Measurements from ENCODE around the gene CYP2D6. TPM values are rescaled to one million over a fixed set of nuclear protein-coding genes. Genes with fewer than 3 reads are reported as not detected.
A peak's percentile ranks its signal among the peaks of the same experiment; 100 is the strongest.

The CYP2D6 gene
- total and polyA plus RNA-seq, 7 experiments from 2014 or later, result 0.11 to 13.3 (median 10.9) TPM; not detected in 1

DNA sequence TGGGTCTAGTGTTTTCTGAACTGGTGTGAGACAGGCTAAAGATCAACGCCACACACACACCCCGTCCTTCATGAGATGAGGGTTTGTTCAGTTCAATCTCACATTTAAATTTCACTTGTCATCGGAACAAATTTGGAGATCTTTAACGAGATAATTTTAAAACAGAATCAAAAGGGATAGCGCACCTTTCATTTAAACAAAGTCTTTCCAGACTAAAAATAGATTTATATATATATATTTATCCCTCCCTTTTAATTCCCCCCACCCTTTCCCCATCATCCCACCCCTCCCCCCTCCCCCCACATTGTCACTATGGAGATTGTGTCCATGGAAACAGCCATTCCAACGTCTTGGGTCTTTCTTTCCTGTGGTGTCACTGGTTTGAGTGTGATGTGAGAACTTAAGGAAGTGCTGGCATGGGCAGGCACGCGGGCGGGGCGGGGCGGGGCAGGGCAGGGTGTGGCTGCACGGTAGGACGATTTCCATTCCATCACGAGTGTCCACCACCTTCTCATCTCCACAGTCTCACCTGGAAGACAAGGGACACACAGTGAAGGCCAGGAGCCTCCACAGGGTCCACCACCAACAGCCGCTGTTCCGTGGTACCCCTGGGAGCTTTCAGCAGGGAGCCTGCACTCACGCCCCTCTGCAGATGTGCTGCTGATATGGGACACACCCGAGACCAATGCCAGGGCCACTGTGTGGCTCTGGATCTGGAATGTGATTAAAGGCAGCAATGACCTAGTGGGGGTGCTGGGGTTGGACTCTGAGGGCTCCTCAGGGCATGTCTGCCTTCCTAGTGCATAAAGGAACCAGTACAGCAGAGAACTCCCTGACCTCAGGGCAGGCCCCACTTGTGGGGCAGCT, 30.5 kb upstream of the CYP2D6 start:
- Mint-ChIP-seq H3K27ac (no peak overlapping the region), H3K4me3 (no peak overlapping the region), H3K4me1 (peaks cover 0 to 6% (median 2%) of the 10 kb centered on the region in 7 donors), H3K36me3 (peaks cover 0 to 17% (median 4%) of the 10 kb centered on the region in 5 donors), H3K9me3 (no peaks in the 10 kb centered on the region), H3K27me3 (no peaks in the 10 kb centered on the region)
- Histone ChIP-seq H3K36me3 (ENCODE audit: control insufficient read depth in 2 of 3, insufficient read depth in 3 of 3, low read length in 3 of 3) (peaks cover 0 to 63% (median 0%) of the 10 kb centered on the region in 3 experiments), H3K4me1 (ENCODE audit: control insufficient read depth in 2 of 2, insufficient read depth in 2 of 2, low read length in 2 of 2) (no peaks in the 10 kb centered on the region), H3K9me3 (ENCODE audit: control insufficient read depth in 2 of 3, low read length in 3 of 3) (no peaks in the 10 kb centered on the region), H3K4me3 (ENCODE audit: low read length) (no peak overlapping the region), H3K27me3 (ENCODE audit: control insufficient read depth in 2 of 2, insufficient read depth in 2 of 2, low read length in 2 of 2) (no peaks in the 10 kb centered on the region), H3K27ac (ENCODE audit: low read depth, low read length) (no peak overlapping the region)
- ATAC-seq, result no peak
- no peak for DNase-seq
- CTCF ChIA-PET, result no interaction called here
- POLR2A ChIA-PET, result interaction anchor here (0.6 kb wide), 1 partner anchor 314 kb away, joined by 4 read pairs; no protein-coding TSS in a partner anchor
- intact Hi-C loops (cut with micrococcal nuclease), result no loop called here

GRCh38 chr22:42160251-42160650, 29.6 kb upstream of the CYP2D6 start:
- H3K36me3 ChIP-seq (ENCODE audit: control insufficient read depth in 2 of 3, insufficient read depth in 3 of 3, low read length in 3 of 3), result peaks cover 0 to 63% (median 0%) of the 10 kb centered on the region in 3 experiments
- H3K27me3 Mint-ChIP-seq, result no peaks in the 10 kb centered on the region
- H3K27ac ChIP-seq (ENCODE audit: low read depth, low read length), result no peak overlapping the region
- no peak overlapping the region for H3K27ac Mint-ChIP-seq
- no peak overlapping the region for H3K4me3 ChIP-seq (ENCODE audit: low read length)
- H3K4me1 Mint-ChIP-seq, result peaks cover 0 to 6% (median 2%) of the 10 kb centered on the region in 7 donors
- intact Hi-C loops (cut with micrococcal nuclease), result no loop called here
- no peak for ATAC-seq
- peaks cover 0 to 25% (median 5%) of the 10 kb centered on the region in 5 donors for H3K36me3 Mint-ChIP-seq
- no peaks in the 10 kb centered on the region for H3K27me3 ChIP-seq (ENCODE audit: control insufficient read depth in 2 of 2, insufficient read depth in 2 of 2, low read length in 2 of 2)
- no peaks in the 10 kb centered on the region for H3K9me3 Mint-ChIP-seq
- DNase-seq, result no peak
- H3K4me3 Mint-ChIP-seq, result no peak overlapping the region
- CTCF ChIA-PET, result no interaction called here
- no peaks in the 10 kb centered on the region for H3K4me1 ChIP-seq (ENCODE audit: control insufficient read depth in 2 of 2, insufficient read depth in 2 of 2, low read length in 2 of 2)
- no peaks in the 10 kb centered on the region for H3K9me3 ChIP-seq (ENCODE audit: control insufficient read depth in 2 of 3, low read length in 3 of 3)
- POLR2A ChIA-PET, result no interaction called here

GRCh38 chr22:42158456-42159132, 28.0 kb upstream of the CYP2D6 start:
- intact Hi-C loops (cut with micrococcal nuclease), result no loop called here
- Histone ChIP-seq H3K27me3 (ENCODE audit: control insufficient read depth in 2 of 2, insufficient read depth in 2 of 2, low read length in 2 of 2) (no peaks in the 10 kb centered on the region), H3K36me3 (ENCODE audit: control insufficient read depth in 2 of 3, insufficient read depth in 3 of 3, low read length in 3 of 3) (peaks cover 0 to 61% (median 0%) of the 10 kb centered on the region in 3 experiments), H3K4me1 (ENCODE audit: control insufficient read depth in 2 of 2, insufficient read depth in 2 of 2, low read length in 2 of 2) (no peaks in the 10 kb centered on the region), H3K9me3 (ENCODE audit: control insufficient read depth in 2 of 3, low read length in 3 of 3) (no peaks in the 10 kb centered on the region), H3K27ac (ENCODE audit: low read depth, low read length) (no peak overlapping the region), H3K4me3 (ENCODE audit: low read length) (no peak overlapping the region)
- CTCF ChIA-PET, result no interaction called here
- POLR2A ChIA-PET, result no interaction called here
- Mint-ChIP-seq H3K27ac (peak overlapping the region in 2 of 9 donors; percentile 7 to 12), H3K4me3 (no peak overlapping the region), H3K27me3 (no peaks in the 10 kb centered on the region), H3K9me3 (no peaks in the 10 kb centered on the region), H3K36me3 (peaks cover 0 to 32% (median 4%) of the 10 kb centered on the region in 5 donors), H3K4me1 (no peaks in the 10 kb centered on the region)
- no peak for ATAC-seq
- DNase-seq, result no peak

GRCh38 chr22:42156598-42156997, 26.0 kb upstream of the CYP2D6 start:
- no peak overlapping the region for H3K27ac ChIP-seq (ENCODE audit: low read depth, low read length)
- no peaks in the 10 kb centered on the region for H3K27me3 Mint-ChIP-seq
- peaks cover 0 to 37% (median 4%) of the 10 kb centered on the region in 5 donors for H3K36me3 Mint-ChIP-seq
- no peaks in the 10 kb centered on the region for H3K9me3 Mint-ChIP-seq
- ATAC-seq, result no peak
- peaks cover 0 to 43% (median 0%) of the 10 kb centered on the region in 3 experiments for H3K36me3 ChIP-seq (ENCODE audit: control insufficient read depth in 2 of 3, insufficient read depth in 3 of 3, low read length in 3 of 3)
- peaks cover 0 to 3% (median 0%) of the 10 kb centered on the region in 7 donors for H3K4me1 Mint-ChIP-seq
- intact Hi-C loops (cut with micrococcal nuclease), result no loop called here
- H3K4me1 ChIP-seq (ENCODE audit: control insufficient read depth in 2 of 2, insufficient read depth in 2 of 2, low read length in 2 of 2), result no peaks in the 10 kb centered on the region
- H3K4me3 ChIP-seq (ENCODE audit: low read length), result no peak overlapping the region
- POLR2A ChIA-PET, result interaction anchor here (0.6 kb wide), 1 partner anchor 18 kb away, joined by 3 read pairs; no protein-coding TSS in a partner anchor
- CTCF ChIA-PET, result interaction anchor here (1.8 kb wide), 1 partner anchor 66 kb away, joined by 5 read pairs; the partner anchor contains the start of gene NDUFA6
- no peak for DNase-seq
- no peaks in the 10 kb centered on the region for H3K9me3 ChIP-seq (ENCODE audit: control insufficient read depth in 2 of 3, low read length in 3 of 3)
- no peaks in the 10 kb centered on the region for H3K27me3 ChIP-seq (ENCODE audit: control insufficient read depth in 2 of 2, insufficient read depth in 2 of 2, low read length in 2 of 2)
- no peak overlapping the region for H3K4me3 Mint-ChIP-seq
- peak overlapping the region in 1 of 9 donors; percentile 10 for H3K27ac Mint-ChIP-seq

DNA sequence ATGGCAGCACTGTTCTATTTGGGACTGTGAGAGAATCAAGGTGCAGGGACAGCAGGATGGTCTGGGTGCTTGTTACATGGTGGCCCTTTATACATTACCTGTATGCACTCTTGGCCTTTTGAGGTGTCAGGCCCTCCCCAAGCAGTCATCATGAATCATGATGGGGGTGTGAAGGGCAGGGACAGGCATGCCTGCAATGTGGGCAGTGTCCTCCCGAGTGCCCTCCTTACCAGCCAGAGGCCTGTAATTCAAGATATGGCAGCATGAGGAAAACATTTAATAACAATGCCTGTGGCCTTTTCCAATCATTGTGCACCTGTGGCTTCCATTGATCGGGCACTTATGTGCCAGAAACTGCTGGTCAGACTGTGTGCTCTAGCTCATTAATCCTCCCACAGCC, 25.5 kb upstream of the CYP2D6 start:
- no peak for DNase-seq
- Histone ChIP-seq H3K4me3 (ENCODE audit: low read length) (no peak overlapping the region), H3K27ac (ENCODE audit: low read depth, low read length) (no peak overlapping the region), H3K4me1 (ENCODE audit: control insufficient read depth in 2 of 2, insufficient read depth in 2 of 2, low read length in 2 of 2) (no peaks in the 10 kb centered on the region), H3K36me3 (ENCODE audit: control insufficient read depth in 2 of 3, insufficient read depth in 3 of 3, low read length in 3 of 3) (peaks cover 0 to 43% (median 0%) of the 10 kb centered on the region in 3 experiments), H3K9me3 (ENCODE audit: control insufficient read depth in 2 of 3, low read length in 3 of 3) (no peaks in the 10 kb centered on the region), H3K27me3 (ENCODE audit: control insufficient read depth in 2 of 2, insufficient read depth in 2 of 2, low read length in 2 of 2) (no peaks in the 10 kb centered on the region)
- H3K27ac Mint-ChIP-seq, result peak overlapping the region in 1 of 9 donors; percentile 10
- intact Hi-C loops (cut with micrococcal nuclease), result no loop called here
- ChIA-PET POLR2A (interaction anchor here (0.6 kb wide), 1 partner anchor 18 kb away, joined by 3 read pairs; no protein-coding TSS in a partner anchor), CTCF (interaction anchor here (1.8 kb wide), 1 partner anchor 65 kb away, joined by 5 read pairs; the partner anchor contains the start of gene NDUFA6)
- no peaks in the 10 kb centered on the region for H3K27me3 Mint-ChIP-seq
- no peak overlapping the region for H3K4me3 Mint-ChIP-seq
- H3K36me3 Mint-ChIP-seq, result peaks cover 0 to 38% (median 4%) of the 10 kb centered on the region in 5 donors
- ATAC-seq, result no peak
- H3K9me3 Mint-ChIP-seq, result no peaks in the 10 kb centered on the region
- peaks cover 0 to 3% (median 0%) of the 10 kb centered on the region in 7 donors for H3K4me1 Mint-ChIP-seq

DNA sequence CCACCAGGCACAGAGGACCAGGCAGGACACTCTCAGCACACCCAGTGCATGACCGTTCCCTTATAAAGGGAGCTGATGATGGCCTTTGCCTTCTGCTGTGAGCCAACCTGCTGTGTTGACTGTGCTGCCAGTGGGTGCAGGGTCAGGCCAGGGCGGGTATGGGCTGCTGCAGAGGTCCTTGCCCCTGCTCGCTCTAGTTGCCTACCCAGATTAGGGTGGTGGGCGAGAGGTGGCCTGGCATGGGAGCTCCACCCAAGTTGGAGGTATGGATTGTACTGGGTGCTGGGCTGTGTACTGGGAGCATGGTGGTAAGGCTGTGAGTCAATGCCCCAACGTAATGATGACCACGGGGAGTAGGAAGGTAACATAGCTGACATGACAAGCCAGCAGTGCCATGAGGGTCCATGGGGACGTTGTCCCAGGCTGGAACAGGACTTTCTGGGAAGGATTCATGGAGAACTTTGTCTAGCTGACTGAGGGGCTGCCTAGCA, 24.5 kb upstream of the CYP2D6 start:
- H3K36me3 Mint-ChIP-seq, result peaks cover 0 to 35% (median 4%) of the 10 kb centered on the region in 5 donors

More for the DNA sequence above, 24.5 kb upstream of the CYP2D6 start:
- Histone ChIP-seq H3K4me1 (ENCODE audit: control insufficient read depth in 2 of 2, insufficient read depth in 2 of 2, low read length in 2 of 2) (no peaks in the 10 kb centered on the region), H3K36me3 (ENCODE audit: control insufficient read depth in 2 of 3, insufficient read depth in 3 of 3, low read length in 3 of 3) (peaks cover 0 to 48% (median 0%) of the 10 kb centered on the region in 3 experiments), H3K4me3 (ENCODE audit: low read length) (no peak overlapping the region), H3K27ac (ENCODE audit: low read depth, low read length) (no peak overlapping the region), H3K9me3 (ENCODE audit: control insufficient read depth in 2 of 3, low read length in 3 of 3) (no peaks in the 10 kb centered on the region), H3K27me3 (ENCODE audit: control insufficient read depth in 2 of 2, insufficient read depth in 2 of 2, low read length in 2 of 2) (no peaks in the 10 kb centered on the region)
- DNase-seq (no peak), ATAC-seq (no peak)
- no peaks in the 10 kb centered on the region for H3K9me3 Mint-ChIP-seq
- H3K4me3 Mint-ChIP-seq, result no peak overlapping the region
- no peaks in the 10 kb centered on the region for H3K27me3 Mint-ChIP-seq
- no peak overlapping the region for H3K27ac Mint-ChIP-seq
- CTCF ChIA-PET, result interaction anchor here (0.6 to 1.8 kb wide), 2 partner anchors 64 to 105 kb away, joined by 3 to 5 read pairs; partner anchors contain the start of gene NDUFA6
- H3K4me1 Mint-ChIP-seq, result peaks cover 0 to 3% (median 0%) of the 10 kb centered on the region in 7 donors
- intact Hi-C loops (cut with micrococcal nuclease), result no loop called here
- POLR2A ChIA-PET, result no interaction called here

Data from naive thymus-derived CD4-positive, alpha-beta T cell (primary cell).